Activated T-cell treated with anti-CD3 and anti-CD28 coated beads for 1 hour (primary cell): ENCODE measurements around the gene MARS1.

ENCODE experiments used
- DNase-seq: peaks from one replicate; pipeline ENCODE4 v3.0.0-alpha.2; 2020; ENCODE audit warnings: low read depth

MARS1 gene

GRCh38 chr12:57530396-57531142, 42.7 kb downstream of the MARS1 start:
- no peak for DNase-seq

DNA sequence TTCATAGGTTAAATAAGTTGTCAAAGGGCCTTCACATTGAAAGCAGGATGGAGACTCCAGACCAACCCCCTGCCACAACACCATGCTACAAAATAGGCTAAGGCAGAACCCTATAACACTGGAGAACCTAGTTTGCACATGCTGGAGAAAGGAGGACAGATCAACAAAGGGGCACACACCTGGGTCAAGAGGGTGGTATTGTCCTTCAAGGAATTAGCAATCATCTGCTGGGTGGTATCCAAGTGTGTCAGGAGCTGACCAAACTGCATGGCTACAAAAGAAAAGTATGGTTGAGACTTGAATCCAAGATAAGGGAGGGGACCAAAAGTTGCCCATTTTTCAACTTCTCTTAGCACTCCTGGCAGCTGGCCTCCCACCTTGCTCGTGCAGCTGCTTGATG, 44.0 kb downstream of the MARS1 start:
- no peak for DNase-seq

- no peak for DNase-seq
These were observed 45.2 kb downstream of the MARS1 start for GRCh38 chr12:57533108-57533507.

- no peak for DNase-seq
These were observed 46.4 kb downstream of the MARS1 start for GRCh38 chr12:57534250-57534649.

- DNase-seq = no peak
These were observed 47.2 kb downstream of the MARS1 start for GRCh38 chr12:57534991-57535543.

- DNase-seq = no peak
These were observed 48.1 kb downstream of the MARS1 start for GRCh38 chr12:57535764-57536596.

DNA sequence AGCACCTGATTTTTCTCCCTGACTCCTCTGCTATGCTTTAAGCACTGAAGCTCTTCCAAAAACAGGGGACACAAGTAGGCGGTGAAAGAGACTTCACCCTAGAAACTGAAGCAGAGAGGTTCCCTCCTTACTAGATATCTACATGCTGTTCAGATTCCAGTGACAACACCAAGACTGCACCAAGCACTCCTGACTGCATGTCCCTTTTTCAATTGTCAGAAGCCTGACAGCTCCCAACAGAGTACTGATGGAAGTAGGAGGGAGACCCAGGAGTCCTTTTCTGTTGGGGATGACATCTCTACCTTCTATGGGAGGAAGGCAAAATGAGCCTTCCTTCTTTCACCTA, 48.7 kb downstream of the MARS1 start:
- DNase-seq = no peak

DNA sequence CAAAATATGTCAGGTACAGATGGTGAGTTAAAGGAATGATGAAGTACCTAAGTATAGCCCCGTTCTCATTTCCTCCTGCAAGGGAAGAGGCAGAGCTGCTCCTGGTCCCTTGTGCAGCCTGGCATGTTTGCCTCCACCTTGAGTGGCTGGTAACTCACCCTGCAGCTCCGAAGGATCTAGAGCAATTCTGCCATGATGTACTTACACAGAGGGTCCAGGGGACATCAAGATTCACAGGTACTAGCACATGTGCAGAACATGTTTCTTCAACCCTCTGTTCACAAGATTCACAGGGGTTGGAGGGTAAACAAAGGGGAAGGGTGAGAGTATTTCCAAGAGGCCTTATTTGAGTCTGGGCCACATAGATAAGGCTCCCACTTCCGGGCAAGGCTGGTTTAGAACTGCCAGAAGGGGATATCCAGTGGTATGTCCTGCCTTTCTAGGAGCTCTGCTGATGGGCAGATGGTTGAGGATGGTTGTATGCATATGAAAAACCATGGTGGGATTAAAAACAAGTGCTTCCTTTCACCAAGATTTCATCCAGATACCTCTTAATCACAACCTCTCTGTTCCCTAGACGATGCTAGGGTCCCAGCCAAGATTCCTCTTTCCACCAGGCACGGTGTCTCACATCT, 51.4 kb downstream of the MARS1 start:
- DNase-seq = no peak

DNA sequence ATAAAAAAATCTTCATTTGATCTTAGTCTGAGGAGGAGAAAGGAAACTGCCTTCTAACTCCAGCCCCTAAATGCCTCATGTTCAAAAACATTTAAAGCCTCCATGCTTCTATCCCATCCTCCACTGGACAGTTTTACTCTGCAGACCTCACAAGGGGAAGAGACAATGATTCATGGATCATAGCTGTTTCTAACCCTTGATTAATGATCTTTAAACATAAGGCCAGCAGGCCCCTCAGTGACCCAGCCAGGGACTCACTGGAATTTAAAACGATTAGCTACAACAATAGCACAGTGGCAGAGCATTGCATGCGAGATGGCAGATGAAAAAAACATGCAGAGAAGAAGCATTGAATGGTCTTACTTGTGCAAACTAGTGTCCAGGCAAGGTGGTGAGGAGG, 53.1 kb downstream of the MARS1 start:
- no peak for DNase-seq

DNA sequence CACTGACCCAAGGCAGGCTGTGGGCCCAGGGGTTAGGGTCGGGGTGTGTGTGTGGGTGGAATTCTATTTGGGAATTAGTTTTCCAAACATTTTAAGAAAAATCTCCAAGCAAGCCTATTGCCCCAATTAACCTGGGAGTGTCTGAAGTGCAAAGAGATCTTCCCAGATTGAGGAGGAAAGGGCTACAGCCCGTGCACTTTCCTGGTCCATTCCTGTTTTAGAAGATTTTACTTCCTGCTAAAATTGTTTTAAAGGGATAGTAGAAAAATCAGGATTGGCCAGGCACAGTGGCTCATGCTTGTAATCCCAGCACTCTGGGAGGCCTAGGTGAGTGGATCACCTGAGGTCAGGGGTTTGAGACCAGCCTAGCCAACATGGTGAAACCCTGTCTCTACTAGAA, 53.8 kb downstream of the MARS1 start:
- DNase-seq = no peak

GRCh38 chr12:57543581-57543980, 55.7 kb downstream of the MARS1 start:
- DNase-seq = no peak

DNA sequence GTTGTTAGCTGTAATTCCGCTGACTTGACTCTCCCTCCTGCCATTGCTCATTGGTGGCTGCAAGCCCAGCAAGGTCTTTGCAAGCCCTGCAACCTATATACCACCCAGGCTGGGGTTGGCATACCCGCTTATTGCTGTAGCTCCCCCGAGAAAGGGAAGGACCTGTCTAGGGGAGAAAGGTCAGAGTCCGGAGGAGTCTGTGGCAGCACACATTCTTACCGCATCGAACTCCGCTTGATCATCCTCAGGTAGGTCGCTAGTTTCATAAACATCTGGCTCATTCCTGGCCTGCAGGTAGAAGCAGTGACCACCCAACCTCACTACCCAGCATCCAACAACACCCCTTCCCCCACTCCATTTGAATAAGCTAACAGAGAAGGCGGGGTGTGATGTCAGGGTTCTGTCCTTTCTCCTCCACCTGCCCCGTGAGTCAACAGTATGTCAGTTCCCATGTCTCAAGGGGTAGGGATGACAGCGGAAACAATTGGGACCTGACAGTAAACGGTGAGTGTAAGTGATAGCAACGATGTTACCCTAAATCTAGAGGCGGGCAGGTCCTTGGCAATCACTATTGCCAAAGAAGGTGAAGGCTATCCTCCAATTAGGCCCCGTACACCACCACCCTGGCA, 58.1 kb downstream of the MARS1 start:
- no peak for DNase-seq

- DNase-seq = peak; percentile 79
These were observed 58.8 kb downstream of the MARS1 start, which contains the start of gene DCTN2 for GRCh38 chr12:57546438-57547287. Gene DCTN2 (minus strand): TSS chr12:57547192. CDS start chr12:57547063, 129 bp downstream.

GRCh38 chr12:57547288-57548012, 59.6 kb downstream of the MARS1 start:
- DNase-seq = no peak

GRCh38 chr12:57548013-57548315, 60.1 kb downstream of the MARS1 start:
- DNase-seq = no peak

DNA sequence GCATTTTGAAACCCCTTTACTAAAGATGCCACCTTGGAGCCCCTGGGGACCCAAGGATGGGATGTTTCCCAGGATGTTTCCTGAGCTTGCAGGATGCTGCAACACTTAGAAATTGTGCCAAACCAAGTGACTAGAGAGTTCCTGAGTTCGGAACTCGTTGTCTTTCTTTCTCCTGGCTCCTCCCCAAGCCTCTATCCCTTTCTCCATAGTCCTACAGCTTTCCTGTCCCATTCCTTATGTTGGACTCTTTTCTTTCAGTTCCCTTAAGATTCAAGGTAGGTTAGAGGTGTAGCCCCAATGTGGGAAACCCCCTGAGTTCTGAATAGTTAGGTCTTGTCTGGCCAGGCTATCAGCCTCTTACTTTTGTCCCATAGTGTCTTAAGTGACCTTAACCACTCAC, 60.6 kb downstream of the MARS1 start:
- DNase-seq = no peak

DNA sequence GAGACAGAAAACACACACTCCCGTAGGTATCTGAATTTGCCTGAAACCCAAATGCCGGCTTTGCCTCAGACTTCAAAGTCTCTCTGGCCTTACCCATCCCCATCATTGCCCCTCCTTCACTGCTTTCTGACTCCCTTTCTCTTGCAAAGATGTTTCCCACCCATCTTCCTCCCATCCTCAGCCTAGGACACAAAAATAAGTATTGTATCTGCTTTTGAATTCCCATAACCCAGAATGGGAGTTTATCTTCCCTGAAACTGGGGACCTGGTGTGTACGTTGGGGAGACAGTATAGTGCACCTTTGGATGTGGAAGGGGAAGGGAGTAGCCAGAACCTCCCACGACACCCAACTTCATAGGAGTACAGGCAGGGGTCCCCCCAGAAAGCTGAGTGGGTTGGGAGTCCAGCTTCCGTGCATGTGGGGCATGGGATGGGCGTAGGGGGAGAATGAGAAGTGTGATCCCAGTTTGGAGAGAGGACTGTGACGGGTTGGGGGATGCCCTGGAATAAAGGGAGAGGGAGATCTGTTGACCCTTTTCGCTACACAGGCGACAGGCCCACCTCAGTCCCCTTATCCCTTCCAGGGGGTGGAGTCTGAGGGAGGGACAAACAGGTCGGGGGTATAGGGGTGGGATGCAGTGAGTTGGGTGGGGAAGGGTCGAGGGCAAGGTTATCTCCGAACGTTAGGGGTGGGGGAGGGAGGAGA, 61.5 kb downstream of the MARS1 start:
- DNase-seq = no peak

DNA sequence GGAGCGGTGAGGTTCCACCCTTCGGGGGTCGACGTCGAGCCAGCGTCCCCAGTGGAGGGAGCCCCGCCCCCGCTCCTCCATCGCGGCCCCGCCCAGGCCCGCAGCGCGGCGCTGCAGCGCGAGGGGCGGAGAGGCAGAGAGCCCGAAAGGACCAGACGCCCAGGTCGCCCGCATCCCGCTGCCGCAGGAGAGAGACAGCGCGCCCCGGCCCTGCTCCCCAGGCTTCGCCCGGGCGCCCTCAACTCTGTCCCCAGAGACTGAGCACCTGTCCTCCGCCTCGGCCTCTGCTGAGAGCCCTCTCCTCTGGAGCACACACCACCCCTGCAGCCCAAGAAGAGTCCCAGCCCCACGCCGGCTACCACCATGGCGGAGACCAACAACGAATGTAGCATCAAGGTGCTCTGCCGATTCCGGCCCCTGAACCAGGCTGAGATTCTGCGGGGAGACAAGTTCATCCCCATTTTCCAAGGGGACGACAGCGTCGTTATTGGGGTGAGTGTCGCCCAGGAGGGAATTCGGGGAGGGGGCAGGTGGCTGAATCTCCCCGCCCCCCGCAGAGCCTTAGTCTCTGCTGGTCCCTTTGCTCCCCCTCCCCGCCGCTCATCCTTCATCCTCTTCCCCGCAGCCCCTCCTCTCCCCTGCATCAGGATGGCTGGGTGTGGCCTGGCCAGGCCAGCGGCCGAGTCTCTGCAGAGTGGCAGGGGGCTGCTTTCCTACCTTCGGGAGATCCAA, 62.2 kb downstream of the MARS1 start, which contains the start of gene KIF5A:
Gene KIF5A, plus strand, starts transcription at position 136 of the 732 bp plus-strand sequence. Its CDS starts 228 bp downstream, at position 364.
- DNase-seq = peak; percentile 40
